K562 (cell line): ENCODE results near the gene RTBDN. TPM values are rescaled to one million over a fixed set of nuclear protein-coding genes. Genes with fewer than 3 reads are reported as not detected.

Source experiments
- BRD4 ChIP-seq: fragments of 200-600 bp; sonication (generic); IDR thresholded peaks from 2 replicates; pipeline ENCODE4 v1.6.1; 2017; ENCODE audit warnings: inconsistent platforms
- CBX1 ChIP-seq: sonication (generic); IDR thresholded peaks from 2 replicates; pipeline ENCODE4 v1.6.1; 2016; ENCODE audit warnings: antibody characterized with exemption, low read depth, mild to moderate bottlenecking
- CCAR2 ChIP-seq: fragments of 200-400 bp; formaldehyde crosslinking; IDR thresholded peaks from 2 replicates; pipeline ENCODE4 v1.6.1; 2017; ENCODE audit warnings: mild to moderate bottlenecking, low read depth, low read length
- EGR1 ChIP-seq: fragments of 450-650 bp; conservative IDR thresholded peaks from 2 replicates; pipeline ENCODE4 v1.6.1; 2017; ENCODE audit warnings: mild to moderate bottlenecking
- HNRNPUL1 ChIP-seq: fragments of 200-400 bp; formaldehyde crosslinking; IDR thresholded peaks from 2 replicates; pipeline ENCODE4 v1.6.1; 2017; ENCODE audit warnings: low read length
- KDM2B ChIP-seq: fragments of 250-450 bp; sonication (Bioruptor Pico); IDR thresholded peaks from 2 replicates; pipeline ENCODE4 v1.8.0; 2021; ENCODE audit warnings: mild to moderate bottlenecking, moderate library complexity
- KLF16 ChIP-seq: IDR thresholded peaks from 2 replicates; pipeline ENCODE4 v1.6.1; 2016; ENCODE audit warnings: antibody characterized with exemption
- MBD2 ChIP-seq: sonication (generic); IDR thresholded peaks from 2 replicates; pipeline ENCODE4 v1.6.1; 2016; ENCODE audit warnings: low read depth, borderline replicate concordance
- MXI1 ChIP-seq: IDR thresholded peaks from 2 replicates; pipeline ENCODE4 v1.6.1; 2011; ENCODE audit warnings: low read depth, mild to moderate bottlenecking, improper control_type of control experiment, low read length
- NCOA1 ChIP-seq: fragments of 450-650 bp; IDR thresholded peaks from 2 replicates; pipeline ENCODE4 v1.6.1; 2016; ENCODE audit warnings: low read depth
- NCOA2 ChIP-seq, 2 experiments: fragments of 450-650 bp; IDR thresholded peaks; 2 replicates each; pipeline ENCODE4 v1.6.1; 2018; ENCODE audit warnings: mild to moderate bottlenecking in 2 of 2, moderate library complexity in 1 of 2; ENCODE audit not compliant: partially characterized antibody in 2 of 2
- NRF1 ChIP-seq, 2 experiments: fragments of 450-650 bp; IDR thresholded peaks in 1 of 2; conservative IDR thresholded peaks in 1 of 2; 2 replicates each; pipeline ENCODE4 v1.6.1; 2014; ENCODE audit warnings: mild to moderate bottlenecking in 2 of 2
- PHB ChIP-seq: fragments of 250-450 bp; sonication (Bioruptor Pico); IDR thresholded peaks from 2 replicates; pipeline ENCODE4 v1.5.0; 2021
- PHF8 ChIP-seq: fragments of 200-600 bp; sonication (generic); IDR thresholded peaks from 2 replicates; pipeline ENCODE4 v1.6.1; 2012; ENCODE audit warnings: mixed run types, mild to moderate bottlenecking, inconsistent platforms, low read length, moderate library complexity, borderline replicate concordance
- SRSF1 ChIP-seq: fragments of 200-400 bp; formaldehyde crosslinking; IDR thresholded peaks from 2 replicates; pipeline ENCODE4 v1.6.1; 2017; ENCODE audit warnings: mild to moderate bottlenecking, low read depth, low read length, moderate library complexity
- TAF15 ChIP-seq: fragments of 200-400 bp; formaldehyde crosslinking; IDR thresholded peaks from 2 replicates; pipeline ENCODE4 v1.6.1; 2017; ENCODE audit warnings: mild to moderate bottlenecking, low read depth, low read length, moderate library complexity
- TGIF2 ChIP-seq: sonication (generic); formaldehyde crosslinking; IDR thresholded peaks from 2 replicates; pipeline ENCODE4 v1.8.1; 2022; ENCODE audit warnings: mild to moderate bottlenecking, missing genetic modification reagents, moderate library complexity
- XRCC5 ChIP-seq: fragments of 200-400 bp; formaldehyde crosslinking; IDR thresholded peaks from 2 replicates; pipeline ENCODE4 v1.6.1; 2017; ENCODE audit warnings: low read depth, mild to moderate bottlenecking, low read length
- ZNF764 ChIP-seq: fragments of 250-450 bp; sonication (Bioruptor Pico); IDR thresholded peaks from 2 replicates; pipeline ENCODE4 v1.4.0; 2020; ENCODE audit warnings: low read depth, mild to moderate bottlenecking, moderate library complexity
- polyA plus RNA-seq, 8 experiments: library from polyadenylated mRNA; depleted of rRNA in 4 of 8; stranded (reverse) in 5 of 8; unstranded in 3 of 8; fragments of >200 nt; fragmentation: Nextera tagmentation in 2 of 8; fragmentation: Illumina TruSeq in 1 of 8; extraction: Ambion mirVana in 2 of 8; extraction: Trizol in 1 of 8; gene quantifications; 2 replicates each; pipeline versions ENCODE4 v1.2.1 to v1.2.3, GENCODE V29; 2011 to 2014; ENCODE audit warnings: inconsistent platforms in 1 of 8, missing spikeins in 1 of 8
- total RNA-seq, 7 experiments: library from RNA; depleted of rRNA in 6 of 7; stranded (reverse); fragments of >200 nt in 6 of 7; fragmentation: Illumina TruSeq in 2 of 7; extraction: Trizol in 2 of 7; gene quantifications; 2 replicates each; pipeline versions ENCODE4 v1.2.1 to v1.2.3, GENCODE V29; 2011 to 2021; ENCODE audit warnings: low replicate concordance in 1 of 7
- TF ChIP-seq, protein P1 (sequence below): sonication (generic); IDR thresholded peaks from 2 replicates; pipeline ENCODE4 v1.6.1; 2016
- TF ChIP-seq, protein P2 (sequence below): sonication (generic); formaldehyde crosslinking; IDR thresholded peaks from 2 replicates; pipeline ENCODE4 v1.8.1; 2022; ENCODE audit warnings: missing genetic modification reagents
- TF ChIP-seq, protein P3 (sequence below), 2 experiments: fragments of 450-650 bp; conservative IDR thresholded peaks; 2 replicates each; pipeline ENCODE4 v1.6.1; 2017; ENCODE audit warnings: mild to moderate bottlenecking in 2 of 2, moderate library complexity in 2 of 2
- TF ChIP-seq, protein P4 (sequence below): sonication (generic); formaldehyde crosslinking; IDR thresholded peaks from 2 replicates; pipeline ENCODE4 v1.4.0; 2020; ENCODE audit warnings: mild to moderate bottlenecking, missing genetic modification reagents

Gene RTBDN
- total and polyA plus RNA-seq, 9 of the 15 experiments (the other 6 are each of a cell fraction or from before 2014, with no cell fraction given) = 0.20 to 2.3 (median 0.72) TPM; not detected in 1

DNA sequence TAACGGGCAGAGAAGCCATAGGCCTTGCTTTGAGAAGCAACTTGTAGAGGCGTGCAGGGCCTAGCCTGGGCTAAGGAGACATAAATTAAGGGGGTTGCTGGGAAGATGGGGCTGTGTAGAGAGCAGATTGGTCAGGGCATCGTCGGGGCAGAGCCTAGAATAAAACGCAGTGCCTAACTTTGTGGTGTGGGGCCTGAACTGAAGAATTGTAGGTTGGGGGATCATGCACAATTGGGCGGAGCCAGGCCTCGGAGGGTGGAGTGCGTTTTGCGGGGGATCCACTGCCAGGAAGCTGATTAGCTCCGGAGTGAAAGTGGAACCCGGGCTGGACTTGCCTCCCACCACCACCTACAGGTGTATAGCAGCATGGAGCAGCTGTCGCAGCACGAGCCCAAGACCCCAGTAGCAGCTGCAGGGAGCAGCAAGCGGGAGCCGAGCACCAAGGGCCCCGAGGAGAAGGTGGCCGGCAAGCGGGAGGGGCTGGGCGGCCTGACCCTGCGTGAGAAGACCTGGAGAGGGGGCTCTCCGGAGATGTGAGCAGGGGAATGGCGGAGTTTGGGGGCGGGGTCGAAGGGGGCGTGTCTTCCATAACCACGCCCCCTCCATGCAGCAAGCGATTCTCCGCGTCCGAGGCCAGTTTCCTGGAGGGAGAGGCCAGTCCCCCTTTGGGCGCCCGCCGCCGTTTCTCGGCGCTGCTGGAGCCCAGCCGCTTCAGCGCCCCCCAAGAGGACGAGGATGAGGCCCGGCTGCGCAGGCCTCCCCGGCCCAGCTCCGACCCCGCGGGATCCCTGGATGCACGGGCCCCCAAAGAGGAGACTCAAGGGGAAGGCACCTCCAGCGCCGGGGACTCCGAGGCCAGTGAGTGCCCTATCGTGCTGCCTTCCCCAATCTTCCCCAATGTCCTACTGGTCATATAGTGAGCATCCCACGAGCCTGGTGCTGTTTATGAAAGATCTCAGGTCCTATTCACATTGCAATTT lies 33.0 kb upstream of the RTBDN start (continued):
- TF ChIP-seq PHB (CRISPR knock-in tag) = no peak
- TF ChIP-seq, protein P1, sequence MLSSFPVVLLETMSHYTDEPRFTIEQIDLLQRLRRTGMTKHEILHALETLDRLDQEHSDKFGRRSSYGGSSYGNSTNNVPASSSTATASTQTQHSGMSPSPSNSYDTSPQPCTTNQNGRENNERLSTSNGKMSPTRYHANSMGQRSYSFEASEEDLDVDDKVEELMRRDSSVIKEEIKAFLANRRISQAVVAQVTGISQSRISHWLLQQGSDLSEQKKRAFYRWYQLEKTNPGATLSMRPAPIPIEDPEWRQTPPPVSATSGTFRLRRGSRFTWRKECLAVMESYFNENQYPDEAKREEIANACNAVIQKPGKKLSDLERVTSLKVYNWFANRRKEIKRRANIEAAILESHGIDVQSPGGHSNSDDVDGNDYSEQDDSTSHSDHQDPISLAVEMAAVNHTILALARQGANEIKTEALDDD = no peak
- no peak for TF ChIP-seq MXI1
- TF ChIP-seq CCAR2 = no peak
- no peak for TF ChIP-seq NCOA1
- TF ChIP-seq, protein P2, sequence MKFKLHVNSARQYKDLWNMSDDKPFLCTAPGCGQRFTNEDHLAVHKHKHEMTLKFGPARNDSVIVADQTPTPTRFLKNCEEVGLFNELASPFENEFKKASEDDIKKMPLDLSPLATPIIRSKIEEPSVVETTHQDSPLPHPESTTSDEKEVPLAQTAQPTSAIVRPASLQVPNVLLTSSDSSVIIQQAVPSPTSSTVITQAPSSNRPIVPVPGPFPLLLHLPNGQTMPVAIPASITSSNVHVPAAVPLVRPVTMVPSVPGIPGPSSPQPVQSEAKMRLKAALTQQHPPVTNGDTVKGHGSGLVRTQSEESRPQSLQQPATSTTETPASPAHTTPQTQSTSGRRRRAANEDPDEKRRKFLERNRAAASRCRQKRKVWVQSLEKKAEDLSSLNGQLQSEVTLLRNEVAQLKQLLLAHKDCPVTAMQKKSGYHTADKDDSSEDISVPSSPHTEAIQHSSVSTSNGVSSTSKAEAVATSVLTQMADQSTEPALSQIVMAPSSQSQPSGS (CRISPR knock-in tag) = no peak
- TF ChIP-seq XRCC5 = peak; percentile 34; the same call in 1 of the 2 replicates
- TF ChIP-seq, protein P3, sequence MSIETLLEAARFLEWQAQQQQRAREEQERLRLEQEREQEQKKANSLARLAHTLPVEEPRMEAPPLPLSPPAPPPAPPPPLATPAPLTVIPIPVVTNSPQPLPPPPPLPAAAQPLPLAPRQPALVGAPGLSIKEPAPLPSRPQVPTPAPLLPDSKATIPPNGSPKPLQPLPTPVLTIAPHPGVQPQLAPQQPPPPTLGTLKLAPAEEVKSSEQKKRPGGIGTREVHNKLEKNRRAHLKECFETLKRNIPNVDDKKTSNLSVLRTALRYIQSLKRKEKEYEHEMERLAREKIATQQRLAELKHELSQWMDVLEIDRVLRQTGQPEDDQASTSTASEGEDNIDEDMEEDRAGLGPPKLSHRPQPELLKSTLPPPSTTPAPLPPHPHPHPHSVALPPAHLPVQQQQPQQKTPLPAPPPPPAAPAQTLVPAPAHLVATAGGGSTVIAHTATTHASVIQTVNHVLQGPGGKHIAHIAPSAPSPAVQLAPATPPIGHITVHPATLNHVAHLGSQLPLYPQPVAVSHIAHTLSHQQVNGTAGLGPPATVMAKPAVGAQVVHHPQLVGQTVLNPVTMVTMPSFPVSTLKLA (conservative IDR thresholded peaks at IDR 0.05) = peak; percentile 49 to 81
- TF ChIP-seq SRSF1 = no peak
- TF ChIP-seq, protein P4, sequence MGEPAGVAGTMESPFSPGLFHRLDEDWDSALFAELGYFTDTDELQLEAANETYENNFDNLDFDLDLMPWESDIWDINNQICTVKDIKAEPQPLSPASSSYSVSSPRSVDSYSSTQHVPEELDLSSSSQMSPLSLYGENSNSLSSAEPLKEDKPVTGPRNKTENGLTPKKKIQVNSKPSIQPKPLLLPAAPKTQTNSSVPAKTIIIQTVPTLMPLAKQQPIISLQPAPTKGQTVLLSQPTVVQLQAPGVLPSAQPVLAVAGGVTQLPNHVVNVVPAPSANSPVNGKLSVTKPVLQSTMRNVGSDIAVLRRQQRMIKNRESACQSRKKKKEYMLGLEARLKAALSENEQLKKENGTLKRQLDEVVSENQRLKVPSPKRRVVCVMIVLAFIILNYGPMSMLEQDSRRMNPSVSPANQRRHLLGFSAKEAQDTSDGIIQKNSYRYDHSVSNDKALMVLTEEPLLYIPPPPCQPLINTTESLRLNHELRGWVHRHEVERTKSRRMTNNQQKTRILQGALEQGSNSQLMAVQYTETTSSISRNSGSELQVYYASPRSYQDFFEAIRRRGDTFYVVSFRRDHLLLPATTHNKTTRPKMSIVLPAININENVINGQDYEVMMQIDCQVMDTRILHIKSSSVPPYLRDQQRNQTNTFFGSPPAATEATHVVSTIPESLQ (CRISPR knock-in tag) = peak; percentile 53; the same call in 1 of the 2 replicates
- no peak for TF ChIP-seq KLF16
- TF ChIP-seq KDM2B (CRISPR knock-in tag) = no peak
- TF ChIP-seq TAF15 = no peak
- TF ChIP-seq TGIF2 (CRISPR knock-in tag) = no peak
- no peak for TF ChIP-seq HNRNPUL1
- TF ChIP-seq MBD2 = no peak
- no peak for TF ChIP-seq ZNF764
- TF ChIP-seq BRD4 = no peak
- TF ChIP-seq EGR1 = 0 out of 2 replicates have a peak, but pooled peaks have one; percentile 40
- TF ChIP-seq CBX1 = peak; percentile 53; the same call in 1 of the 2 replicates
- TF ChIP-seq NRF1 (conservative IDR thresholded peaks at IDR 0.05 in 1 of 2, IDR thresholded peaks at IDR 0.05 in 1 of 2) = peak; percentile 77 to 82
- TF ChIP-seq PHF8 = peak; percentile 58; the same call in 1 of the 2 replicates
- no peak for TF ChIP-seq NCOA2 (IDR thresholded peaks at IDR 0.05; ENCODE audit: partially characterized antibody in 2 of 2)
